ENCODE results near the gene PRDX5.
A peak's percentile ranks its signal among the peaks of the same experiment; 100 is the strongest.

The PRDX5 gene

DNA sequence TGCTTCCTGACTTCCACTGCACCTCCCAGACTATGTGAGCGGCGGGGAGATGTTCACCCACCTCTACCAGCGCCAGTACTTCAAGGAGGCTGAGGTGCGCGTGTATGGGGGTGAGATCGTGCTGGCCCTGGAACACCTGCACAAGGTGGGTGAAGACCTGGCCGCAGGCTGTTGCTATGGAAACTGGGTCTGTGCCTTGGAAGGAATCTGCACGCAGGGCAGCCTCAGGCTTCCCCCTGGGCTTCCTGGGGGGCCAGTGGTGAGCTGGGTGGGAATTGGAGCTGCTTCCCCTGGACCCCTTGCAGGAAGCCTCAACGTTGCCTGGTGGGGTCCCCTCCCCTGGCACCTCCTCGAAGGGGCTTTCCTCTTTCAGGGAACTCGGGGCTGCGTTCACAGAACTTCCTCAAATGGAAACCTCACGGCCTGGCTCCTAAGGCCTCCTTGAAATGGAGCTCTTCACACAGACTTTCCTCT, 42.6 kb downstream of the PRDX5 start:
- no peak for DNase-seq (ENCODE audit: low read depth)
- peak overlapping the region; percentile 70 for H3K4me3 ChIP-seq (ENCODE audit: low read depth, low read length)

DNA sequence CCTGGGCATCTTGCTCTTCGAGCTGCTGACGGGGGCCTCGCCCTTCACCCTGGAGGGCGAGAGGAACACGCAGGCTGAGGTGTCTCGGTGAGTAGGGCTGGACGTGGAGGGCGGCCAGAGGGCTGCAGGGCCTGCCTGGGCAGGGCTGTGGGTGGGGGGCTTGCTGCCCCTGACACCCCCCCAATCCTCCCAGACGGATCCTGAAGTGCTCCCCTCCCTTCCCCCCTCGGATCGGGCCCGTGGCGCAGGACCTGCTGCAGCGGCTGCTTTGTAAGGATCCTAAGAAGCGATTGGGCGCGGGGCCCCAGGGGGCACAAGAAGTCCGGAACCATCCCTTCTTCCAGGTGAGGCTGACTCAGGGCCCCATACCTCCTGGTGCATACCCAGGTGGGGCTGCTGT, 43.7 kb downstream of the PRDX5 start:
- DNase-seq (ENCODE audit: low read depth) = no peak
- TF ChIP-seq, protein P1, sequence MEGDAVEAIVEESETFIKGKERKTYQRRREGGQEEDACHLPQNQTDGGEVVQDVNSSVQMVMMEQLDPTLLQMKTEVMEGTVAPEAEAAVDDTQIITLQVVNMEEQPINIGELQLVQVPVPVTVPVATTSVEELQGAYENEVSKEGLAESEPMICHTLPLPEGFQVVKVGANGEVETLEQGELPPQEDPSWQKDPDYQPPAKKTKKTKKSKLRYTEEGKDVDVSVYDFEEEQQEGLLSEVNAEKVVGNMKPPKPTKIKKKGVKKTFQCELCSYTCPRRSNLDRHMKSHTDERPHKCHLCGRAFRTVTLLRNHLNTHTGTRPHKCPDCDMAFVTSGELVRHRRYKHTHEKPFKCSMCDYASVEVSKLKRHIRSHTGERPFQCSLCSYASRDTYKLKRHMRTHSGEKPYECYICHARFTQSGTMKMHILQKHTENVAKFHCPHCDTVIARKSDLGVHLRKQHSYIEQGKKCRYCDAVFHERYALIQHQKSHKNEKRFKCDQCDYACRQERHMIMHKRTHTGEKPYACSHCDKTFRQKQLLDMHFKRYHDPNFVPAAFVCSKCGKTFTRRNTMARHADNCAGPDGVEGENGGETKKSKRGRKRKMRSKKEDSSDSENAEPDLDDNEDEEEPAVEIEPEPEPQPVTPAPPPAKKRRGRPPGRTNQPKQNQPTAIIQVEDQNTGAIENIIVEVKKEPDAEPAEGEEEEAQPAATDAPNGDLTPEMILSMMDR (IDR thresholded peaks at IDR 0.05; ENCODE audit: control insufficient read depth, extremely low read depth, insufficient read depth) = no peak
- H3K4me3 ChIP-seq (ENCODE audit: low read depth, low read length) = no peak overlapping the region

More for the DNA sequence above, 42.6 kb downstream of the PRDX5 start:
- TF ChIP-seq, protein P1 (IDR thresholded peaks at IDR 0.05; ENCODE audit: control insufficient read depth, extremely low read depth, insufficient read depth) = no peak

DNA sequence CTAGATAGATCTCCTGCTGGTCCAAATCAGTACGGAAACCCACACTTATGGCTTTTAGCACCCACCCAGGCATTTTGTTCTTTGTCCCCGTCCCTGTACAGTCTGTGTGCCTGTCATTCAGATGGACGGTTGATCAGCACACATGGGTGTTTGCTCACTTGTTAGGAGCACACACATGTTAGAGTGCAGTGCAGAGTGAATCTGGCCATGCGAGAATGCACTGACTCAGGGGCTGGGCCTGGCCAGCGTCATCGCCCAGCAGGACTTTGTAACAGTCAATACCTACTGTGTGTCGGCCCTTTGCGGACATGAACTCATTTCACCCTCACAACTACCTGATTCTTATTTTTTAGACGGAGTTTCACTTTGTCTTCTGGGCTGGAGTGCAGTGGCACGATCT, 44.4 kb downstream of the PRDX5 start:
- TF ChIP-seq, protein P1 (IDR thresholded peaks at IDR 0.05; ENCODE audit: control insufficient read depth, extremely low read depth, insufficient read depth) = no peak
- no peak overlapping the region for H3K4me3 ChIP-seq (ENCODE audit: low read depth, low read length)
- DNase-seq (ENCODE audit: low read depth) = no peak

DNA sequence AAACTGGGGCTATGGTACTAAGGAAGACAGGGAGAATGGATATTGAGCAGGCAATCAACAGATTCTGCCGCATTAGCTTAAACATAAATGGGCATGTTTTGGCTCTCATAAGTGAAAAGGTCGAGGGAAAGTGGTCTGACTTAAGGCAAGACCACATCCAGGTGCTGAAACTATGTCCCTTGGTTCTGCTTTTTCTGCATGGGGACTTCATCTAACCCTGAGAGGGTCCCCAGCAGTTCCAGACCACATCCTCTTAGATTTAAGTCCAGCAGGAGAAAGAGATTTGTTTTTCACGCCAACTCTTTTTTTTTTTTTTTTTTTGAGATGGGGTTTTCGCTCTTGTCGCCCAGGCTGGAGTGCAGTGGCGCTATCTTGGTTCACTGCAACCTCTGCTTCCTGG, 46.5 kb downstream of the PRDX5 start:
- H3K4me3 ChIP-seq (ENCODE audit: low read depth, low read length) = no peak overlapping the region
- no peak for DNase-seq (ENCODE audit: low read depth)
- TF ChIP-seq, protein P1 (IDR thresholded peaks at IDR 0.05; ENCODE audit: control insufficient read depth, extremely low read depth, insufficient read depth) = no peak

DNA sequence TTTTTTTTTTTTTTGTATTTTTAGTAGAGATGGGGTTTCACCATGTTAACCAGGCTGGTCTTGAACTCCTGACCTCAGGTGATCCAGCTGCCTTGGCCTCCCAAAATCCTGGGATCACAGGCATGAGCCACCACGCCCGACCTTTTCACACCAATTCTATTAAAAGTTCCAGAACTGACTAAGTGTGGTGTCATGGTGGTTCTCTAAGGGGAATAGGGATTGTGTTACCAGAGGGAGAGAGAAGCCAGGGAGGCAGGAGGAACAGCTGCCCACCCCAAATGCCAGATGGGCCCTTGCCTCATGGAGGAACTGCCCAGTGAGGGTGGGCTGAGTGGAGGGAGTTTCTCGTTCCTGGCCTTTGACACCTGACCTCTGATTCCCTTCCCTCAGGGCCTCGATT, 47.0 kb downstream of the PRDX5 start:
- DNase-seq (ENCODE audit: low read depth) = no peak
- no peak overlapping the region for H3K4me3 ChIP-seq (ENCODE audit: low read depth, low read length)
- TF ChIP-seq, protein P1 (IDR thresholded peaks at IDR 0.05; ENCODE audit: control insufficient read depth, extremely low read depth, insufficient read depth) = no peak

DNA sequence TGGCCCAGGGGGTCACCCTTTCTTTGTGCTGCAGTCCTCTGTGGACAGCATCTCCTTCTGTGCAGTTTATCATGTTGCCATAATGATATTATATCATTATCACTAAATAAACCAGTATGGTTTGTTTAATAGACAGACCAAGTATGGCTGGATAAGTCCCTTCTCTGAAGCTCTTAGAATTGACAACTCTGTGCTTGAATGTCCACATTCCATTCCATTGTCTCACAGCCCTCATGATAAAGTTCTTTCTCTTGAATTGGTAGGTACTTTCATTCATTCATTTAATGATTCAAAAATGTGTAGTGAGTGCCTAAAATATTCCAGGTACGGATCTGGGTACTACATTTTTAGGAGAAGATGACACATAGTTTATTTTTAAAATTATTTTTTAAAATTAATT, 48.8 kb downstream of the PRDX5 start:
- DNase-seq (ENCODE audit: low read depth) = no peak
- TF ChIP-seq, protein P1 (IDR thresholded peaks at IDR 0.05; ENCODE audit: control insufficient read depth, extremely low read depth, insufficient read depth) = no peak
- H3K4me3 ChIP-seq (ENCODE audit: low read depth, low read length) = no peak overlapping the region

DNA sequence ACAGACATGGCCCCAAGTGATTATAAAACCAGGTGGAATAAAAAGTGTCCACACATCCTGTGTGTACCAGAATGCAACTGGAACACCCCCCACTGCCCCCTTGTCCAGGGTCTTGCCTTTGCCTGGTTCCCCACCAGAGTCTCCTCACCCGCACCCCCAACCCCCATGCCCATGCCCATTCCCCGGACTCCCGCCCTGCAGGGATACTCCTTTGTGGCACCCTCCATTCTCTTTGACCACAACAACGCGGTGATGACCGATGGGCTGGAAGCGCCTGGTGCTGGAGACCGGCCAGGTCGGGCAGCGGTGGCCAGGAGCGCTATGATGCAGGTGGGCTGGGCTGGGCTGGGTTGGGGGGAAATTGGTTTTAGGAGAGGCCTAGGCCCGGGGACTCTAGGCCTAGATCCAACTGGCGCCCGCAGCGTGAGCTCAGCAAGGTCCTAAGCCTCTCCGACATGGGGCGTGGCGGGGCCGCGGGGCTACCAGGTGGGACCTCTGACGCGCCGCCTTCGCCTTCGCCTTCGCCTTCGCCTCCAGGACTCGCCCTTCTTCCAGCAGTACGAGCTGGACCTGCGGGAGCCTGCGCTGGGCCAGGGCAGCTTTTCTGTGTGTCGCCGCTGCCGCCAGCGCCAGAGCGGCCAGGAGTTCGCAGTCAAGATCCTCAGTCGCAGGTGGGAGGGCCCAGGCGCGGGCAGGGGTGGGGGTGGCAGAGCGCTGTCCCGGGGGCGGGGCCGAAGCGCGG, 50.2 kb downstream of the PRDX5 start:
- TF ChIP-seq, protein P1 (IDR thresholded peaks at IDR 0.05; ENCODE audit: control insufficient read depth, extremely low read depth, insufficient read depth) = no peak
- no peak overlapping the region for H3K4me3 ChIP-seq (ENCODE audit: low read depth, low read length)
- no peak for DNase-seq (ENCODE audit: low read depth)
